Measurements from ENCODE around the gene KCNQ1.

KCNQ1 gene

GRCh38 chr11:2656859-2657258, 212.1 kb downstream of the KCNQ1 start:
- DNase-seq, result no peak

GRCh38 chr11:2657697-2658284, 213.0 kb downstream of the KCNQ1 start:
- DNase-seq, result no peak

- DNase-seq, result no peak
Observed at GRCh38 chr11:2660357-2660939, 215.6 kb downstream of the KCNQ1 start.

DNA sequence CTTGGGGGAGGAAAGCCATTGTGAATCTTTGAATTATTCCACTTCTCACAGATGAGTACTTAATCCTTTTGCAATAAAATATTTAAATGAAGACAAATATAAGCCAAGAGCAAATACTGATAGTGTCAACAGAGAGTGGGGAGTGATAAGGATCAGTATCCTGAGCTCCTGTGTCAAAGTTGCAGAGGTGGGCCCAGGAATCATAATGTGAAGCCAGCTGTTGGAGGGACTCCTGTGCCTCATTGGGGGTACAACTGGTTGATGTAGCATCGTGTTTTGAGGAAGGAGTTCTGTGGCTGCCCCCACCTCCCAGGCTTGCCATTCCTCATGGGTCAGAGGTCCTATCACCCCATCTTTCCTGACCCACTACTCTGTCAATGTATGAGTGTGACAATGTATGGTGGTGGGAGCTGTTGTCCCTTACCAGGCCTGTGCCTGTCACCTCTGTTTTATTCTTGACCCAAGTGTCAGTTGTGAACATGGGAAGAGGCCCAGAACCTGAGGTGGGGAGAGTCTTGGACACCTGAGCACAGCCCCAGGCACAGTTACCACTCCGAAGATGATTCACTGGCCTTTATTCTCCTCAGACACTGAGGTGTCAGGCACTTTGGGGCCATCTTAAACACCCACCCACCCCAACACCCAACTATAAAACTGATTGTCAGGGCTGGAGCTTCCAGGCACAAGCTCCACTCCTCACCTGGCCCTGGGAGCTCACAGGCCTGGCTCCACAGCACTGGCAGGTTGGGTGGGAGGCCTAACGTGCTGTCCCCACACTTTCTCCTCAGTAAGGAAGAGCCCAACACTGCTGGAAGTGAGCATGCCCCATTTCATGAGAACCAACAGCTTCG, 216.6 kb downstream of the KCNQ1 start:
- no peak for DNase-seq

- DNase-seq, result no peak
Observed at GRCh38 chr11:2662024-2662312, 217.2 kb downstream of the KCNQ1 start.

DNA sequence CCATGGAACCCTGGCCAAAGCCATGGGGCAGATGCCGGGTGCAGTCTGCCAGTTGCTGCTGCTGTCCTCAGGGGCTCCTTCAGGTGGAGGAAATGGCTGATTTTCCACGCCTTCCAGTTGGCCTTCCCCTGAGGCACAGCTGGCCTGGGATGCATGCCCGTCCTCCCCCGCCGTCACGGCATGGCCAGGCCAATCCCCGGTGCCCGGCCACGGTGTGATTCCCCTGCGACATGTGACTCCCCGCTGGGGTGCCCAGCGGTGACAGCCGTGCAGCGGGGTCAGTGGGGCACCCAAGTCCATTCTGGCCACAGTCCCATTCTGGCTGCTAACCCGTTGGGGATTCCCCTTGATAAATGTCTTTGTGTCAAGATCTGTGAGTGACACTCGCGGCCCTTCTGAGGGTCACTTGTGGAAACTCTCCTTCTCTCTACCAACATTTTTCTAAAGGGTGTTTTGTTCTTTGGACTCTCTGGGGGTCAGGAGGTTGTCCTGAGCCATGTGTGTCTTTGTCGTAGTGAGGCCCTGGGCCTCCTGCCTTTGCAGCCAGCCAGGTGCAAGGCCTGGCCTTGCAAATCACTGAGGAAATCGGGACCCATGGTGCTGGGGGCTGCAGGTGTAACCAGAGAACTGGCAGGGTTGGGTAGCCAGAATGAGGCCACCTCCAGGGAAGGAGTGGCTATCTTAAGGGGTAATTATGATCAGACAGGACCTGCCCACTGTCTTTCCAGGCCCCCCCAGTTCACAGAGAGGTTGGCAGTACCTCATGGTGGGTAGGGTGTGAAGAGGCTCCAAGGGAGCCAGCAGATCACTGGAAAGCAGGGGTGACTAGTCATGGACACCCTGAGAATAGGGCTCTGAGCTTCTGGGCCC, 217.9 kb downstream of the KCNQ1 start:
- DNase-seq, result no peak

DNA sequence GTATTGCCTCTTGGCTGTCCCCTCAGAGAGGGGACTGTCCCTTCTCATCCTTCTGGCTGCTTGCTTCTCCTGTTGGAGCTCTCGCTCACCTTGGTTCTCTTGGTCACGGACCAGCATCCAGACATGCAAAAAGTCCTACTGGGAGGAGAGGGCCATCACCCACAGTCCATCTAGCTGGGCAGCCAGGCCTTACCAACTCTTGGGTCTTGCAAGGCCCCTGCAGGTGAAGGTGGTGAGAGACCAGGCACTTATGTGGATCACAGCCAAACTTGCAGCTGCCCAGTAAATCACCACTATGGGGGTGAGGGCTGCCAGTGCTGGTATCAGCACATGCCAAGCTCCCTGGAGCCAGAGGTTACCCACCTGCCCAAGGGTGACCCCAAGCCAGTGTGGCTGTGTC, 218.7 kb downstream of the KCNQ1 start:
- DNase-seq, result no peak

- DNase-seq, result no peak
Observed at GRCh38 chr11:2663915-2664314, 219.1 kb downstream of the KCNQ1 start.

DNA sequence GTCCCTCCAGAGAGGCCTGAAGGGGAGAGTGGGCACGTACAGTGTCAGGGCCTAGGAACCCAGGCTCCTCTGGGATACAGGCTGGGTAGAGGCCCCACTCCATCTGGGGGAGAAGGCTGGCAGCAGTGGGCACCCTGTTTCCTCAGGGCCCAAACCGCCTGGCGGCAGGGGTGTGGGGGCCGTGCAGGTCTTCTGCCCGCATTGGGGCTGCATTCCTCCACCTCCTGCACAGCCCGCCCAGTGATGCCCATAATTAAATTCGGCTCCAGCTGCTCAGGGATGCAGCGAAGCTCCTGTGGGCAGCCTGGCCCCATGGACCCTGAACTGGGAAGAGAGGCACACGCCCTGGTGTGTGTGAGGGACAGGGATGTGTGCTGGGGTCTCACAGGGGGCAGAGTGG, 219.6 kb downstream of the KCNQ1 start:
- no peak for DNase-seq

GRCh38 chr11:2664791-2665525, 220.2 kb downstream of the KCNQ1 start:
- DNase-seq, result no peak

DNA sequence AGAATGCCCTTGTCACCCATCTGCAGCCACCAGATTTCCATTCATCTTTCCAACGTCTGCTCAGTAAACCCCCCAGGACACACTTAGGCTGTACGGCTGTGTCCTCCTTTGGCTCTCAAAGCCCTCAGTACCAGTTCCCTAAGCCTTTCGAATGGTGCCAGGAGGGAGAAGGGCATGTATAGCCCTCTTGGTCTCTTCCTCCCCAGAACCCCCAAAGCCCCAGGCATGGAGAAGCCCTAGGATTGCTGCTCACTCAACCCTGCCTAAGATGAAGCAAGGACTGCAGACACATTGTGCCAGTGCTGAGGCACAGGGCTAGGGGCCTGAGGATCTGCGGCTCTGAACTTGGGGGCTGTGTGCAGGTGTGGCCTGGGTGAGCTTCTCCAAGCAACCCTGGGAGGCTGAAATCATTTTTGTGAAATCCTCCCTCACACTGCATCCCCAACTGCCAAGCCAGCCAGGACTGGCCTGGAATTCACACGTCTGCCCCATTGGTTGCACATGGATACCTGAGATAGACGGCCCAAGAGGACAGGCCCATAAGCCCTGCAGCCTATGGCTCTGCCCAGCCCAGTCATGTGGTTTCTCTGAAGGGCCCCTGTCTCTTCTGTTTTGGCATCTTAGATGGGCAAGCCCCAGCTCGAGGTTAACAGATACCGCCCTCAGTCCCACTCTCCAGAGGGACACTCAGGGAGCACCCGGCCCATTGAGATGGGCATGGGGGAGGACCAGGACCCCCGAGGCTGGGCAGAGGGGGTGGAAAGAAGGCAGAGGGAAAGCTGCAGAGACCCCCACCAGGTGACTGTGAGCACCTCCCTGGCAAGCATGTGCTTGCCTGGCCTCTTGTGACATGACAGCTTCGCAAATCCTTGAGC, 221.0 kb downstream of the KCNQ1 start:
- DNase-seq, result no peak

DNA sequence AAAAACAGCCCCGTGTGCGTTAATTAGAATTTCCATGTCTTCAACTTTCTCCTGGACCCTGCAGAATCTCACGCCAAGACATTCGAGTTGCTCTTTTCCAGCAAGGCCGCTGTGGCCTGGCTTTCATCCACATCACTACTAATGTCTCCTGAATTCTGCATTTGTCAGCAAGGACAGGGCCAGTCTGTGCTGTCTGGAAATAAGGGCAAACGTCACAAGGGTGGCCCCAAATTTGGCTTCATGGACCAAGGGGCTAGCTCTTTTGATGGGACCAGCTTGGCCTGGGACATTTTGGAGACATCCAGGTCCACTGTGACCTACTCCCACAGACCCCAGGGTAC, 221.6 kb downstream of the KCNQ1 start:
- DNase-seq, result no peak

DNA sequence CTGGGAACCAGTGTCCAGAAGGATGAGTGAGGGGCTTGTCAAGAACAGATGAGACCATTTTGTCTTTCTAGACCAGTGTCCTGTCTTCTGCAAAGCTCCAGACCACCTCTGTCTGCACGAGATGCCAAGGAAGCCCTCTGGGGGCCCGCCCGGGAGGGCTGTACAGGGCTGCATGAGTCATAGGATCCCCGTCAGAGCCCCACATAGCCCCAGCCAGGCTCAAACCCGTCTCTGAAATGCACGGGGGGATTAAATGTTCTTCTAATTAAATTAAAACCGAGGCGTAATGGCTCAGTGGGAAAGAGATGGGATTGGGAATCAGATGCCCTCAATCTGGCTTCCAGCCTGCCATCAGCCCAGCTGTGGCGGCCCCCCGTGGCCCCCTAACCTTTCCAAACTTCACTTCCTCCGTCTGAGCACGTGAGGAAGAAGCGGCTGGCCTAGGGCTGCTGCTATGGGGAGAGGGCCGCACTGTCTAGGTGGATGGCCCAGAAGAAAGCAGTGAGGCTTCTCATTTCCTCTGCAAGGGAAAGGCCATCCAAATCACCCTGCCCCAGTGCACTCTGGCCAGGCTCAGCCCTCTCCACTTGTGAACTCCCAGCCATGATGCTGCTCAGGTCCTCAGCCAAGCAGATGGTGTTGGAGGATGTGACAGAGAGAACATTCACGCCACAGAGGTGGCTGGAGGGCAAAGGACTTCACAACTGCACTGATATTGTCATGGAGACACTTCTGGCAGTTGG, 222.2 kb downstream of the KCNQ1 start:
- DNase-seq, result no peak

DNA sequence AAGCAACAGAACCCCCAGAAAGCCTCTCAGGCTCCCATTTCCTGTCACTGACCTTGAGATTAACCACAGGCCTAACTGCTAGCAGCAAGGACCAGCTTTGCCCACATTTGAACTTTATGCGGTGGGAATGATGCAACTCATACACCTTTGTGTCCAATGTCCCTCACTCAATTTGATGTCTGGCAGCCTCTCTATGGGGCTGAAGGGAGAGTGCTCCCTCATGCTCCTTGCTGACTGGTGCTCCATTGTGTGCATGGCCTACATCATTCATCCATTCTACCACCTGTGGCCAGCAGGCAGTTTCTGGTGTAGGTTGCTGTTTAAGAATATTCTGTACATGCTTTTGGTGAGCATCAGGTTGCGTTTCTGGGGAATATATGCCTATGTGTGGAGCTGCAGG, 223.1 kb downstream of the KCNQ1 start:
- no peak for DNase-seq

DNA sequence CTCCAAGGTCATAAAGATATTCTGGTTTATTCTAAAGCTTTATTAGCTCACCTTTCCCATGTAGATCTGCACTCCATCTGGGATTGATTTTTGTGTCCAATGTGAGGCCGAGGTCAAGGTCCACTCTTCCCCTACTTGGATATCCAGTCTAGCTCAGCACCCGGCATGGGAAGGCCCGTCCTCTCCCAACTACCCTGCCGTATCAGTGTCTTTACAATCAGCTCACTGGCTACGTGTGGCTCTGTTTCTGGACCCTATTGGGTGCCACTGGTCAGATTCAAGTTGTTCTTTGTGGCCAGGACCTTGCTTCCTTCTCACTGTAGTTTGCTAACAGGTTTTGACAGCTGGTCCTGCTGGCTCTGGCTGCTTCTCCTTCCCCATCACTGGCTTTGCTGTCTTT, 224.1 kb downstream of the KCNQ1 start:
- DNase-seq, result no peak

DNA sequence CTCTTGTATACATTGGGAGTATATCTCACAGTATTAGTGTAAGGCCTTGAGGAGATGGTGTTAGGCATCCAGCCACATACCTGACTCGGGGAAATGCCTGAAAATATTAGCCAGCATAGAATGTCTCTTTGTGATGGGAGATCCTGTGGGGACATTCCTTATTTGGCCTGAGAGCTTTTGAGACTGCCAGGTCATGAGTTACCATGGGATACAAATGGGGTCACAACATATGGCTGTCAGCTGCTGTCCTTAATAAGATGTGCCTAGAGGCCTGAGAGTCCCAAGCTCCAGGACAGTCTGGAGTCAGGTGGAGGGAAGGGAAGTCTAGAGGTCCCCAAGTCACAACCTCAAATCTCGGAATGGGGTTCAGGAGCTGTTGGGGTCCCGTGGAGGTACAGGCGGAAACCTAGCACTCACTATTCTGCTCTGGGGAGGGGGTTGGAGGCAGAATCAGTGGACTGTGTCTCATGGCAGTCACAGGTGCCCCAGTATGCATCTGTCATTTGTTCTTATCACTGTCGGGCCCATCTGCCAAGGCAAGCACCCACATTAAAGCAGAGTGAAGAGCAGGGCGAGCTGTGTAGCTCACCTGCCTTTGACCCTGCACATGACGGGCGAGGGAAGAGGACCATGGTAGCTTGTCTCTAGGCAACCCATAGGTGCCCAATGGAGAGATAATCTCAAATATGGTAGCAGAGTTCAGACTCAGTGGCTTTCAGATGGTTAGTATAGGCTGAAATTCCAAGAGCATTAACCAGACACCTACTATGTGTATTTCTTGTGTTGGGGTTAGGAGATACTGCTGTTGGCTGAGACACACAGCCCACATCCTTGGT, 225.0 kb downstream of the KCNQ1 start:
- DNase-seq, result no peak

DNA sequence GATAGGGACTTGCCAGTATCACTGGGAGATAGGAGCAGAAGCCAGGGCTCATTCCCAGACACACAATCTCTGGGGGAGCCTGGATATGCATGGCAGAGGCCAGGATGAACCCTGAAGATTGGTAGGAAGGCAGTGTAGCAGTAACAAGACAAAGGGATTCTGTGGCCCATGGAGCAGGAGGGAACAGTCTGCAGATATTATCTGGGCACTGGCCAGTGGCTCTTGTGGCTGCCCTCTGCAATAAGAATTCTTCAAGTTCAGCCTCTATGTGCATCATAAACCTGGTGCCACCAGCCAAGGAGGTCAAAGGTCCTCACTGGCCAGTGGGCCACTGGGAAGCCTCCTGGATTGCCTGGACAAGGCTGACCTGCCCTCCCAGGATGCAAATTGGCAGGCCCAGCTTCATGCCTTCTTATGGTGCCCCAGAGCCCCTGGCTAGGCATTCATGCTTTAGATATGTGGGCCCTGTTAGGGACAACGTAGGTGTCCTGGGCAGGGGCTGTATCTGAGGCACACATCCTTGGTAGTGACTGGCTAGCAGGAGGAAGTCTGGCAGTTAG, 225.8 kb downstream of the KCNQ1 start:
- no peak for DNase-seq

DNA sequence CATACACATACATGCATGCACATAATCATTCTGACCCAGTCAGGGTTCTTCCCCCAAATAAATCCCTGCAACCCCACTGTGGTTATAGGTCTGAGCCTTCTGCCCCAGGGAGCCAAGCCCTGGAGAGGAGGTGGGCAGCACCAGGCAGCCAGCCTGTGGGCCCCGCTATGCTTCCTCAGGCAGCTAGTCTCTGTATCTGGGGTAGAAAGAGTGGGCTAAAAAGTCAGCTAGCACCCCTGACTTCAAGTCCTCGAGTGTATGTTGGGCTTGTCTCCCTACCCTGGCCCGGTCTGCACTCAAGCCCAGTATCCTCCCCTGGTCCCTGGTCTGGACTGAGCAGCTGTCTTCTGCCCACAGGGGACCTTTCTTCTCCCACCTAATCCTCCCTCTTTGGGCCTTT, 226.9 kb downstream of the KCNQ1 start:
- DNase-seq, result no peak

DNA sequence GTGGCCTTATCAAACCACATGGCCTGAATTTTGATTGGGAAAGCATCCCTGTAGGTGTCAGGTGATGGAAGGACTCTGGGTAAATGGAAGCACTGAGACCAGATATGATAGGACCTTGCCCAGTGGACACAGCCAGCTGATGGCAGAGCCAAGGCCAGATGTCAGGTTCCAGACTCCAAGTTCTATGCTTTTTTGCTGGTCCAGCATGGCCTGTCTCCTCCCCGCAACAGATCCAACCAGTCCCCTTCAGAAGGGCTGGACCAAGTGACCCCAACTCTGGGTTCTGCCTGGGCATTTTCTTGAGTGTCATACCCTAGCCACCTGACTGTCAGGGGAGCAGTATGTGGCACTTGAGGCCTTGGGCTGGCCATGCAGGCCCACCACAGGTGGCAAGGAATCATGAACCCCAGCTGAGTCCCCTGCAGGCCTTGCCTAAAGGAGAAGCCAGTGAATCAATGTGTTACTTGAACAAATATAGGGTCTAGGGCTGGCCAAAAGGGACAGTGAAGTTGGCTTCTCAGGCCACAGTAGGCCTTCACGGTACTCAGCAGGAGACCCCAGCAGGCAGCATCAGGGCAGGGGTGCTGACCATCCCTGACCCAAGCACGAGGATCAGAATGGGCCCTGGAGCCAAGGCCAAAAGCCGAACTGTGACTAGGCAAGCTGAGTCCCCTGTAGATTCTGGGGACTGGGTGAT, 227.9 kb downstream of the KCNQ1 start:
- no peak for DNase-seq

All from GOT3 (cell line).